GM15510 (cell line): ENCODE data around the gene IFT20.

Experiments
- POLR2A ChIP-seq: IDR thresholded peaks from 3 replicates; pipeline ENCODE4 v1.6.1; 2011; ENCODE audit warnings: borderline replicate concordance; ENCODE audit not compliant: insufficient read length; ENCODE audit errors: extremely low read depth

The IFT20 gene

DNA sequence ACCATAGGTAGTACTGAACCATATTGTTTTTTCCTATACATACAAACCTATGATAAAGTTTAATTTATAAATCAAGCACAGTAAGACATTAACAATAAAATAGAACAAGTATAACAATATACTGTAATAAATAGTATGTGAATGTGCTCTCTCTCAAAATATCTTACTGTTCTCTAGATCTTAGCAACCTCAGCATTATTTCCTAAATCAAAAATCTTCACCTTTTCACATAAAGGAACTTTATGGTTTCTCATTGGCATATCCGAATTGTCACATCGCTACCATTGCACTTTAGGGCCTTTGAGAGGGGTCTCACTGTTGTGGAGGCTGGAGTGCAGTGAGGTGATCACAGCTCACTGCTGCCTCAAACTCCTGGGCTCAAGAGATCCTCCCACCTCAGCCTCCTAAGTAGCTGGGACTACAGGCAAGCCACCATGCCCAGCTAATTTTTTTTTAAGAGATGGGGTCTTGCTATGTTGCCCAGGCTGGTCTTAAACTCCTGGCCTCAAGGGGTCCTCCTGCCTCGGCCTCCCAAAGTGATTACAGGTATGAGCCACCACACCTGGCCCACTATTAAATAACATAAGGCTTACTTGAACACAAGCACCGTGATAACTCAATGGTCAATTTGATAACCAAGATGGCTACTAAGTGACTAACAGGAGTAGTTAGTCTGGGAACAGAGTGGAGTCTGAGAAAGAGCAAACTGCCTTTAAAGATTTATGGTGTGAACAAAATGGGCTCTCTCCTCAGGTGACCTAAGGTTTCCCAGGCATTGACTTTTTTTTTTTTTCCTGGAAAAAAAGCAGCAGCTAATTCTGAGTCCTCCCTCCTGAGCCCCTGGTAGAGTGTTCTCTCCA is 19.2 kb downstream of the IFT20 start:
- no peak for TF ChIP-seq POLR2A

- no peak for TF ChIP-seq POLR2A
These were observed 21.4 kb downstream of the IFT20 start for GRCh38 chr17:28313841-28314240.

- TF ChIP-seq POLR2A, result no peak
These were observed 28.3 kb downstream of the IFT20 start for GRCh38 chr17:28306954-28307401.

DNA sequence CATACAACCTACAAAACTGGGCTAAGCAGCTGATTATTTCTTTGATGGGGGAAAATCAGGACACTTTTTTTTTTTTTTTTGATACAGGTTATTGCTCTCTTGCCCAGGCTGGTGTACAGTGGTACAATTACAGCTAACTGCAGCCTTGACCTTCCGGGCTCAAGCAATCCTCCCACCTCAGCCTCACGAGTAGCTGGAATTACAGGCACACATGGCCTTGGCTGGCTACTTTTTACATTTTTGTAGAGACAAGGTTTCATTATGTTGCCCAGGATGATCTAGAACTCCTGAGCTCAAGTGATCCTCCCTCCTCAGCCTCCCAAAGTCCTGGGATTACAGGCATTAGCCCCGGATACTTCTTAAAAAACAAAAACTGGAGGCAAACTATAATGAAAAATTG is 36.8 kb downstream of the IFT20 start:
- no peak for TF ChIP-seq POLR2A

DNA sequence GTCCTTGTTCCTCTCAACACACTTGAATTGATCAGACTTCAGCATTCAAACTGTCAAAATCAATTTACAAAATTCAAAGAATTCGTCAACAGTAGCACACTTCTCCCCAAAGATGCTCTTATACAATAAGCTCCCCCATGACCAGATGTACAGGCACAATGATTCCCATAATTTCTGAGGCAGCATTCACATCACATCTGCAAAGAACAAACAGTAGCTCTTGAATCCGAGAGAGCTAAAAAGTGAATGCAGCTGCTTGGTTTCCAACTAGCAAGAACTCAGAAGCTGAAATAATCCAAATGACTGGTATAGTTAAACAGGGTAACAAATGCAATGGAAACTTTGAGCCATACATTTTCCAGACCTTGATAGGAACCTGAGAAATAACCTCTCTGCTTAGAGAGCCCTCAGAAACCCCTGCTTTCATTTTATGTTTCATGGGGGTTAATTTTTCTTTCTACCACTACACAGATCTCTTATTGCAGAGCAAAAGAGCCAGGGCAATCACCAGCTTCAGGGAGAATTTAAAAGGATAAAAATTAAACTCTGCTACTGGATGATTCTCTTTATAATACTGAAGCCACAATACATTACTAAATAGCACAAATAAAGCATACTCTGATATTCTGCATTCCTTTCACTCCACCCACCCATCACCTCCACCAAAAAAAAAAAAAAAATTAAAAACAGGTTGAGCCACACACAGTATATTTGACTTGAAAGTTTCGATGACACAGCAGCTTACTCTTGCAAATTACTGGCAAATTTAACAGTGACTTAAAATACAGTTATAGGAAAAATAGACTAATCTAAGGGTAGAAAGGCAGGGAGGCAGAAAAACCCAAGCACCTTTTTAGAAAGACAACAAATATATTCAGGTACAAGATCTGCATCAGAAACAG is 39.3 kb downstream of the IFT20 start:
- no peak for TF ChIP-seq POLR2A

GRCh38 chr17:28293994-28294393 is 41.3 kb downstream of the IFT20 start:
- no peak for TF ChIP-seq POLR2A

- no peak for TF ChIP-seq POLR2A
These were observed 43.4 kb downstream of the IFT20 start for GRCh38 chr17:28291780-28292330.

- no peak for TF ChIP-seq POLR2A
These were observed 44.6 kb downstream of the IFT20 start for GRCh38 chr17:28290703-28291102.

DNA sequence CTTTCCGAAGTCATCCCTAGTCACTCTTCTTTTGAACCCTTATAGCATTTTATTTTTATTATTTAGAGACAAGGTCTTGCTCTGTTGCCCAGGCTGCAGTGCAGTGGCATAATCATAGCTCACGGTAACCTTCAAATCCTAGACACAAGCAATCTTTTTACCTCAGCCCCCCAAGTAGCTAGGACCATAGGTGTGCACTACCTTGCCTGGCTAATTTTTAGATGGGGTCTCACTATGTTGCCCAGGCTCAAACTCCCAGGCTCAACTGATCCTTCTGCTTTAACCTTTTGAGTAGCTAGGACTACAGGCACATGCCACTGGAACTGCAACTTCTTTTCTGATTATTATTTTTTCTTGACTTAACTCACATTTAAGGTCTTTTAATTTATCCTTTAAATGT is 49.3 kb downstream of the IFT20 start:
- TF ChIP-seq POLR2A, result no peak

GRCh38 chr17:28282596-28282995 is 52.7 kb downstream of the IFT20 start:
- TF ChIP-seq POLR2A, result no peak

GRCh38 chr17:28280826-28281225 is 54.4 kb downstream of the IFT20 start:
- no peak for TF ChIP-seq POLR2A

DNA sequence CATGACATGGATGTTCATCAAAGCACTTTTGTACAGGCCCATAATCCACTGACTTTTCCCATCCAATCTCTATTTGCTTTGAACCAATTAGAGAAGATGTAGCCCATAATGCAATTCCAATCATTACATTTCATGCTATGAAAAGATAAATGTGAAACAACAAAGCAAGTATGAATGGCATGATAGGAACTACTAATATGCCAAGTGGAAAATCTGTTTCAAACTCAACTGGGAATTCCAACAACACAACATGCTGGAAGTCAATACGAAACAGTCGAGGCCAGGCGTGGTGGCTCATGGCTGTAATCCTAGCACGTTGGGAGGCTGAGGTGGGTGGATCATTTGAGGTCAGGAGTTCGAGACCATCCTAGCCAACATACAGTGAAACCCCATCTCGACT is 55.9 kb downstream of the IFT20 start:
- TF ChIP-seq POLR2A, result no peak
